Gastrocnemius medialis (tissue), 4 donors: ENCODE results near the gene RANBP10. TPM values are rescaled to one million over a fixed set of nuclear protein-coding genes. Genes with fewer than 3 reads are reported as not detected.

ENCODE experiments used
- ATAC-seq, 2 donors: fragments of 150-250 bp; one replicate each; pipeline ENCODE4 v1.9.1; 2016
- DNase-seq, 2 donors: peaks; one replicate each; pipeline ENCODE4 v3.0.0-alpha.2; 2019
- H3K27ac ChIP-seq, 4 donors: fragments of 200-600 bp; sonication (generic); 1 replicate in 1 of 4; 2 replicates in 3 of 4; pipeline ENCODE4 v1.5.1; 2016 to 2018; ENCODE audit warnings: mild to moderate bottlenecking in 2 of 4, moderate library complexity in 1 of 4
- H3K27me3 ChIP-seq, 3 donors: fragments of 200-600 bp; sonication (generic) in 2 of 3; 1 replicate in 1 of 3; 2 replicates in 2 of 3; pipeline versions ENCODE4 v1.5.1 to v1.6.0; 2016 to 2019; ENCODE audit warnings: mild to moderate bottlenecking in 1 of 3, moderate library complexity in 1 of 3
- H3K36me3 ChIP-seq, 2 donors: fragments of 200-600 bp; sonication (generic) in 1 of 2; one replicate each; pipeline ENCODE4 v1.5.1; 2017 to 2018
- H3K4me1 ChIP-seq, 2 donors: fragments of 200-600 bp; sonication (generic) in 1 of 2; one replicate each; pipeline ENCODE4 v1.5.1; 2016 to 2017; ENCODE audit warnings: mild to moderate bottlenecking in 2 of 2
- H3K4me3 ChIP-seq, 4 donors: fragments of 200-600 bp; sonication (generic) in 3 of 4; 1 replicate in 1 of 4; 2 replicates in 3 of 4; pipeline ENCODE4 v1.5.1; 2016 to 2019; ENCODE audit warnings: mild to moderate bottlenecking in 2 of 4
- H3K9me3 ChIP-seq, 3 donors: fragments of 200-600 bp; sonication (generic) in 2 of 3; 1 replicate in 1 of 3; 2 replicates in 2 of 3; pipeline ENCODE4 v1.5.1; 2016 to 2019
- POLR2A ChIP-seq, 2 donors: fragments of 450-650 bp; IDR thresholded peaks; one replicate each; pipeline ENCODE4 v1.6.1; 2017; ENCODE audit warnings: antibody characterized with exemption in 2 of 2, mild to moderate bottlenecking in 2 of 2, moderate library complexity in 2 of 2
- in situ Hi-C, 4 donors: fragments of 200-750 bp; cut with MboI; loops; one replicate each; pipeline versions ENCODE4 v1.15.0 to v1.8.0; 2017; ENCODE audit warnings: low sequenced_read_pairs in 4 of 4
- intact Hi-C: fragments of 100-400 bp; cut with DNase I; formaldehyde crosslinking; loops from one replicate; pipeline ENCODE4 v1.15.1; 2023; ENCODE audit warnings: low total_unique reads
- total RNA-seq, 4 donors: library from RNA; depleted of rRNA; stranded (reverse); fragments of >200 nt; gene quantifications; one replicate each; pipeline versions ENCODE4 v1.1.0 to v1.2.3, GENCODE V29; 2016
- TF ChIP-seq, protein P1 (sequence below), 5 experiments: fragments of 450-650 bp in 3 of 5; fragments of 200-600 bp in 2 of 5; sonication (generic) in 2 of 5; IDR thresholded peaks in 4 of 5; conservative IDR thresholded peaks in 1 of 5; 1 replicate in 4 of 5; 2 replicates in 1 of 5; pipeline ENCODE4 v1.5.1; 2016 to 2019; ENCODE audit warnings: antibody characterized with exemption in 5 of 5, mild to moderate bottlenecking in 3 of 5, moderate library complexity in 3 of 5

The RANBP10 gene
- total RNA-seq, 4 donors from 2014 or later, result 12.6 to 46.6 (median 14.8) TPM

DNA sequence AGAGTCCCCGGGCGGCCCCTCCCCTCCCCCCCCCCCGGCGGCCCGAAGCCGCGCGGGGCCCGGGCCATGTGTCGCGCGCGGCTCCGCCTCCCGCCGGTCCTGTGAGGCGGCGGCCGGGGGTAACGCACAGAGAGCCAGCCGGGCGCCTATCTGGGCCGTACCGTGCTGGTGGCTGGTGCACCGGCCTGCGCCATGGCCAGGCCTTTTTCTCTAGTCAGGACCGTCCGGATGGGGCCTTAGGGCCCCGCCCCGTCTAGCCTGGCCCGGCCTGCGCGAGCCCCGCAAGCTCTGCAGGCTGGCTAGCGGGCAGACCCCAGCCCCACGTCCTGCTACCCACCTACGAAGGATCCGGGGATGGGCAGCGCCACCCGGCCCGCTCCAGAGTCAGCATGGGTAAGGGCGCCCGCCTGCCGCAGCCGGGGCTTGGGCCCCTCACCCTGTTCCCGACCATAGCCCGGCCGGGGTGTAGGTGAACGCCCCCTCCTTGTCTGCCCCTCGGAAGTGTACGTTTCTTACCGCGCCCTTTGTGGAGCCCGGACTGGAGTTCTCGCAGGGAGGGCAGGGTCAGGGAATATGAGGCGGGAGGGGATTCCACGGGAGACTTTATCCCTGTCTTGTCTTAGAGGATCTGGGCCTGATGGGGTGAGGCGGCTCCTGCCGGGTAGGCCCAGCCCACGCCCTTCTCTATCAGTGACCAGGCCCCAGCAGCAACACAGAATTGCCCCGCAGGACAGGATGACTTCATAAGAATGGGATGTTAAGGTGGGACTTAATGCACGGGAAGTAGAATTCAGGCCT, 40.9 kb upstream of the RANBP10 start, which contains the start of gene CENPT:
CENPT (minus strand) TSS at position 630 of the 798 bp plus-strand sequence. CDS start 13,834 bp downstream, outside the sequence.
- Histone ChIP-seq H3K9me3 (no peaks in the 10 kb centered on the region), H3K27me3 (no peaks in the 10 kb centered on the region), H3K4me1 (peaks cover 46 to 54% of the 10 kb centered on the region in 2 donors), H3K4me3 (peak within 1 kb of the TSS; percentile 80 to 99 (median 94)), H3K27ac (peak within 1 kb of the TSS; percentile 98 to 100 (median 99)), H3K36me3 (no peaks in the 10 kb centered on the region)
- TF ChIP-seq, protein P1, sequence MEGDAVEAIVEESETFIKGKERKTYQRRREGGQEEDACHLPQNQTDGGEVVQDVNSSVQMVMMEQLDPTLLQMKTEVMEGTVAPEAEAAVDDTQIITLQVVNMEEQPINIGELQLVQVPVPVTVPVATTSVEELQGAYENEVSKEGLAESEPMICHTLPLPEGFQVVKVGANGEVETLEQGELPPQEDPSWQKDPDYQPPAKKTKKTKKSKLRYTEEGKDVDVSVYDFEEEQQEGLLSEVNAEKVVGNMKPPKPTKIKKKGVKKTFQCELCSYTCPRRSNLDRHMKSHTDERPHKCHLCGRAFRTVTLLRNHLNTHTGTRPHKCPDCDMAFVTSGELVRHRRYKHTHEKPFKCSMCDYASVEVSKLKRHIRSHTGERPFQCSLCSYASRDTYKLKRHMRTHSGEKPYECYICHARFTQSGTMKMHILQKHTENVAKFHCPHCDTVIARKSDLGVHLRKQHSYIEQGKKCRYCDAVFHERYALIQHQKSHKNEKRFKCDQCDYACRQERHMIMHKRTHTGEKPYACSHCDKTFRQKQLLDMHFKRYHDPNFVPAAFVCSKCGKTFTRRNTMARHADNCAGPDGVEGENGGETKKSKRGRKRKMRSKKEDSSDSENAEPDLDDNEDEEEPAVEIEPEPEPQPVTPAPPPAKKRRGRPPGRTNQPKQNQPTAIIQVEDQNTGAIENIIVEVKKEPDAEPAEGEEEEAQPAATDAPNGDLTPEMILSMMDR (IDR thresholded peaks at IDR 0.05 in 4 of 5, conservative IDR thresholded peaks at IDR 0.05 in 1 of 5), result peak in 3 of 5 experiments; percentile 13 to 20 (median 15)
- peak; percentile 37 to 79 for TF ChIP-seq POLR2A (IDR thresholded peaks at IDR 0.05)
- intact Hi-C loops (loop anchor here (2.0 to 10.0 kb wide), 2 partner anchors 40 to 282 kb away; partner anchors contain the start of genes CTCF, RANBP10 and TSNAXIP1), in situ Hi-C loops (no loop called here)
- ATAC-seq (peak; percentile 53 to 55), DNase-seq (no peak)

DNA sequence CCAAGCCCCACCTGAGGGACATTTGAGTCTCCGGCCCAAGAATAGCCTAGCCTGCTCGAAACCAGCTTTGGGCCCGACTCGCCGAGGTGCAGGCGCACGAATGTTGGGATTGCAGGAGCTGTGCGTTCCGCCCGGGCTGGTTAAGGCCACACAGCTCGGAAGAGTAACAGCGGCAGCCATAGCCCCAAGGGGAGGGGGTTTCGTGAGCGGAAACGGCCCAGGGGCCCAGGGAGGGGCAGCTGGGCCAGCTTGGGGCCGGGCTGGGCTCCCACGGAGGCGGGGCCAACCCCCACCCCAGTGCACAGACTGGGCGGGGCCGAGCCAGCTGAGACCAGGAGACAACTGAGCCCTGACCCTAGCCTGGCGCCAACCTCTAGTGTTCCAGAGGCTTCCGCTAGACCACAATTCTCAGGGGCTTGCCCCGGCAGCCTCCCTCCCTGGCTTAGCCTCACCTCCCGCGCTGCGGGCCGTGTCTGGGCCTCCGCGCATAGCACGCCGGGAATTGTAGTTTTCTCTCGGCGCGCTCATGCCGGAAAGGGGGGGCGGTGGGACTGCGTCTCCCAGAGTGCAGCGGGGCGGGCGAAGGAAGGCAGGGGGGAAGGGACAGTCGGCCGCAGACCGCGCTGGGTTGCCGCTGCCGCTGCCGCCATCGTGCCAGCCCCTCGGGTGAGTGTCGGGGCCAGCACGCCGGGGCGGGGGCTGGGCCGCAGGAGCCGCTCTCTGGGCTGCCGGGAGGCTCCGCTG, 40.1 kb upstream of the RANBP10 start, which contains the start of gene NUTF2:
NUTF2 (plus strand) TSS at position 614 of the 744 bp plus-strand sequence. CDS start 18,198 bp downstream, outside the sequence.
- TF ChIP-seq, protein P1 (IDR thresholded peaks at IDR 0.05 in 4 of 5, conservative IDR thresholded peaks at IDR 0.05 in 1 of 5), result peak in 1 of 5 experiments; percentile 41
- TF ChIP-seq POLR2A (IDR thresholded peaks at IDR 0.05), result peak; percentile 82 to 85
- Histone ChIP-seq H3K27me3 (no peaks in the 10 kb centered on the region), H3K27ac (peak within 1 kb of the TSS; percentile 98 to 100 (median 99)), H3K9me3 (no peaks in the 10 kb centered on the region), H3K4me3 (peak within 1 kb of the TSS; percentile 80 to 99 (median 94)), H3K4me1 (peaks cover 47 to 56% of the 10 kb centered on the region in 2 donors), H3K36me3 (no peaks in the 10 kb centered on the region)
- DNase-seq (peak; percentile 93 to 95), ATAC-seq (peak; percentile 79 to 80)
- intact Hi-C loops (loop anchor here (2.0 to 10.0 kb wide), 2 partner anchors 40 to 282 kb away; partner anchors contain the start of genes CTCF, RANBP10 and TSNAXIP1), in situ Hi-C loops (no loop called here)

DNA sequence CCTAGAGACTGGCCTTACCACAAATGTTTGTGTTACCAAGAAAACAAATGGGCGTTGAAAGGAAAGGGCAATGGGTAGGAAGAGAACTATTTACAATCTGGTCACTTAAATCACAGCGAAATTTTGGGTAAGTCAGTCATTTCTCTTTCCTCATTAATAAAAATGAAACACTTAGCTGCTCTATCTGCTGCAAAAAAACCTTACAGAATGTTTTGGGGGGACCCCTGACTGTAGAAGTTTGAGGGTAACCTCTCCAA, 39.6 kb upstream of the RANBP10 start:
- in situ Hi-C loops, result no loop called here
- TF ChIP-seq, protein P1 (IDR thresholded peaks at IDR 0.05 in 4 of 5, conservative IDR thresholded peaks at IDR 0.05 in 1 of 5), result no peak
- TF ChIP-seq POLR2A (IDR thresholded peaks at IDR 0.05), result no peak
- ATAC-seq (no peak), DNase-seq (no peak)
- no peaks in the 10 kb centered on the region for H3K27me3 ChIP-seq
- H3K36me3 ChIP-seq, result no peaks in the 10 kb centered on the region
- peak overlapping the region; percentile 80 to 99 (median 94) for H3K4me3 ChIP-seq
- H3K27ac ChIP-seq, result peak overlapping the region; percentile 98 to 100 (median 99)
- no peaks in the 10 kb centered on the region for H3K9me3 ChIP-seq
- peaks cover 51 to 60% of the 10 kb centered on the region in 2 donors for H3K4me1 ChIP-seq
- intact Hi-C loops, result loop anchor here (2.0 to 10.0 kb wide), 2 partner anchors 39 to 281 kb away; partner anchors contain the start of genes CTCF, RANBP10 and TSNAXIP1

DNA sequence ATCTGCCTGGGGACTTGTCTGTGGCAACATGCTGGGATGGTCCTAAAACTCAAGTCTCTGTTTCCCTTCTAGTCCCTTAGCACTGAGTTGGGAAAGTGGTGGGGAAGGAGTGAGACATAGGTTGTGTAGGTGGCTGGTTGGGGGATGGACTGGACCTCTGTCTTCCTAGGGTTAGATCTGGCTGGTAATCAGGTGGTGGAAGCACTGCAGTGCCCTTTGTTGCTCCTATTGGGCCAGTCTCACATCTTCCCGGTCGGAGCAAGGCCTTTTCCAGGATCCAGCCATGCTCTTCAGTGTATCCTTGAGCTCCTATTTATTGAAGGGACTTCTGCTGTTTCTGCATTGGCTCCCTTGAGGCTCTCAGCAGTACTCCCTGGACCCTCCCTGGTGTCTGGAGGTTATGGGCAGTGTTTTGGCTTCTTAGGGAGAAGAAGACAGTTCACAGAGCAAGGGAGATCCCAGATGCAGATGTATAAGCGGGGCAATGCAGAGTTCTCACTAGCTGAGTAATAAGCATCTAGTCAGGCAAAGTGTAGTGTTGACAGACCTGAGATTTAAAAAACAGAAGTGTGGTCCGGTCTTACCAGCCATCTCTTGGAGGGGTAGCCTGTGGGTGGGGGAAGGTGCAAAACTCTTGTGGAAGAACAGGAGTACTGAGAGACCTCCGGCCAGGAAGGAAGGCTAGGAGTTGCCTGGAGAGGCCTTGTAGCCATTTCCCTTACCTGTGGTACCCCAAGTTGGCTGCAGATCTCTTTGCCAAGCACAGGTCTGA, 39.1 kb upstream of the RANBP10 start:
- no peaks in the 10 kb centered on the region for H3K36me3 ChIP-seq
- intact Hi-C loops, result loop anchor here (2.0 to 10.0 kb wide), 2 partner anchors 39 to 281 kb away; partner anchors contain the start of genes CTCF, RANBP10 and TSNAXIP1
- in situ Hi-C loops, result no loop called here
- no peaks in the 10 kb centered on the region for H3K9me3 ChIP-seq
- H3K4me1 ChIP-seq, result peaks cover 51 to 60% of the 10 kb centered on the region in 2 donors
- ATAC-seq (no peak), DNase-seq (no peak)
- peak overlapping the region; percentile 80 to 99 (median 94) for H3K4me3 ChIP-seq
- H3K27me3 ChIP-seq, result no peaks in the 10 kb centered on the region
- peak overlapping the region; percentile 98 to 100 (median 99) for H3K27ac ChIP-seq
- TF ChIP-seq, protein P1 (IDR thresholded peaks at IDR 0.05 in 4 of 5, conservative IDR thresholded peaks at IDR 0.05 in 1 of 5), result no peak
- TF ChIP-seq POLR2A (IDR thresholded peaks at IDR 0.05), result no peak
